GM12878 (cell line): ENCODE measurements around the gene ZNF547. TPM values are rescaled to one million over a fixed set of nuclear protein-coding genes. Genes with fewer than 3 reads are reported as not detected.
A peak's percentile ranks its signal among the peaks of the same experiment; 100 is the strongest.

ENCODE experiments used
- EP300 ChIP-seq, 2 experiments: fragments of 150-350 bp in 1 of 2; IDR thresholded peaks; 2 replicates each; pipeline ENCODE4 v1.6.1; 2011 to 2012; ENCODE audit warnings: low read depth in 2 of 2, low read length in 2 of 2, borderline replicate concordance in 1 of 2, improper control_type of control experiment in 1 of 2, inconsistent platforms in 1 of 2; ENCODE audit not compliant: control insufficient read depth in 1 of 2
- GABPA ChIP-seq: IDR thresholded peaks from 2 replicates; pipeline ENCODE4 v1.6.1; 2014; ENCODE audit warnings: antibody characterized with exemption, low read depth, mild to moderate bottlenecking, inconsistent platforms
- HCFC1 ChIP-seq: fragments of 150-350 bp; IDR thresholded peaks from 2 replicates; pipeline ENCODE4 v1.6.1; 2014; ENCODE audit warnings: low read length
- KAT2A ChIP-seq: conservative IDR thresholded peaks from 2 replicates; pipeline ENCODE4 v1.6.1; 2011; ENCODE audit warnings: low read depth, low read length; ENCODE audit not compliant: control insufficient read depth
- NFYA ChIP-seq: IDR thresholded peaks from 2 replicates; pipeline ENCODE4 v1.6.1; 2011; ENCODE audit warnings: low read depth, mild to moderate bottlenecking, low read length, improper control_type of control experiment, borderline replicate concordance
- PML ChIP-seq: IDR thresholded peaks from 2 replicates; pipeline ENCODE4 v1.6.1; 2012; ENCODE audit warnings: low read length, inconsistent platforms
- POLR2AphosphoS5 ChIP-seq: IDR thresholded peaks from 2 replicates; pipeline ENCODE4 v1.6.1; 2011; ENCODE audit warnings: mild to moderate bottlenecking, low read length, inconsistent platforms
- SUZ12 ChIP-seq: fragments of 200-600 bp; sonication (generic); IDR thresholded peaks from one replicate; pipeline ENCODE4 v1.6.1; 2018; ENCODE audit warnings: antibody characterized with exemption, mild to moderate bottlenecking; ENCODE audit not compliant: unreplicated experiment
- TCF12 ChIP-seq: IDR thresholded peaks from 2 replicates; pipeline ENCODE4 v1.6.1; 2011; ENCODE audit warnings: low read depth, mild to moderate bottlenecking, low read length
- polyA plus RNA-seq, 11 experiments: library from polyadenylated mRNA; depleted of rRNA in 4 of 11; unstranded in 6 of 11; stranded (reverse) in 5 of 11; fragments of >200 nt; fragmentation: Nextera tagmentation in 4 of 11; fragmentation: Illumina TruSeq in 1 of 11; extraction: Ambion mirVana in 4 of 11; extraction: Trizol in 1 of 11; gene quantifications; 1 replicate in 1 of 11; 2 replicates in 10 of 11; pipeline versions ENCODE4 v1.2.1 to v1.2.3, GENCODE V29; 2011 to 2016; ENCODE audit warnings: inconsistent platforms in 2 of 11, missing spikeins in 2 of 11, low read depth in 1 of 11
- total RNA-seq, 4 experiments: library from RNA; depleted of rRNA in 3 of 4; stranded (reverse); fragments of >200 nt in 3 of 4; fragmentation: Illumina TruSeq in 1 of 4; extraction: Trizol in 1 of 4; gene quantifications; 2 replicates each; pipeline versions ENCODE4 v1.2.1 to v1.2.3, GENCODE V29; 2013 to 2021
- TF ChIP-seq, protein P1 (sequence below): IDR thresholded peaks from 2 replicates; pipeline ENCODE4 v1.6.1; 2012; ENCODE audit warnings: mild to moderate bottlenecking, low read depth, low read length

Gene ZNF547
- total and polyA plus RNA-seq, 10 of the 15 experiments (the other 5 are each of a cell fraction or from before 2014, with no cell fraction given), result 2.3 to 6.0 (median 3.3) TPM

DNA sequence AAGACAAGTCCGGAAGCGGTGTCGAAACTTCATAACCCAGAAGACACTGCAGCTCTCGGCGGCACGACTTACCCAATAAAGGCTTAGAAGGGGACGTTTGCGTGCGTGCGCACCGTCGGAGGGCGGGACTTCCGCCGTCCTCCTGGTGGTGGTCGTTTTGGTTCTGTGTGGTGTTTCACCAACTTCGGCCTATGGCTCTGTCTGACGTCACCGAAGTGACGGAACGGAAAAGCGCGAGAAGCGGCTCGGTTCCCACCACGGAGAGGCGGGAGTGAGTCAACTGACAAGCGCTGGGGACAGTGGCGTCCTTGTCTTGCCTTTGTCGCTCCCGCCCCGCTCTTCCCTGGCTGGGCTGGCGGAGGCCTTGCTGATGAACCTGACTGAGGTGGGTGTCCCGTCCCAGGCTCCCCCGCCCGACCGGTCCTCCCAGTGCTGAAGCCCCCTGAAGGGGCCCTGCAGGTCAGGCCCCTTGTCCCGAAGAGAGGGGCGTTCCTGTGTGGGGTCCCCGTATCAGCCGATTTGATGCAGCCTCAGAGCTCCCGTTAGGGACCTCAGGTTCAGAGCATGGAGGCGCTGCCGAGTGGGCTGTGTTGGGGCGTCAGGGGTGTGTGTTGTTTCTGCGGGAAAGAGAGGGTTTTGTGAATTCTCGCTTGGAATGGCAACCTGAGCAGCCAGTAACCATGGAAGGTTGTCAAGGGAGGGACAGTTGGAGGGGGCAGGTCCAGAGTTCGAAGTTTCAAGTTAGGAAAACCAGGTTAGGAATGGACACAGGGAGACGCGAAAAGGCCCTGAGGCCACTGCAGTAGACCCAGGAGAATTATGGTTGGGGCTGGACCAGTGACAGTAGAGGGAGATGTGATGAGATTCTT lies 26.6 kb downstream of the ZNF547 start, which contains the start of gene ZNF548 (continued):
- TF ChIP-seq KAT2A (no peak), GABPA (peak; percentile 92), EP300 (IDR thresholded peaks at IDR 0.05; ENCODE audit: borderline replicate concordance in 1 of 2, control insufficient read depth in 1 of 2, low read depth in 2 of 2, low read length in 2 of 2) (no peak), HCFC1 (peak; percentile 95), SUZ12 (no peak), POLR2AphosphoS5 (peak; percentile 71; the same call in 1 of the 2 replicates), NFYA (no peak), PML (no peak), TCF12 (0 out of 2 replicates have a peak, but pooled peaks have one; percentile 12)
- TF ChIP-seq, protein P1, sequence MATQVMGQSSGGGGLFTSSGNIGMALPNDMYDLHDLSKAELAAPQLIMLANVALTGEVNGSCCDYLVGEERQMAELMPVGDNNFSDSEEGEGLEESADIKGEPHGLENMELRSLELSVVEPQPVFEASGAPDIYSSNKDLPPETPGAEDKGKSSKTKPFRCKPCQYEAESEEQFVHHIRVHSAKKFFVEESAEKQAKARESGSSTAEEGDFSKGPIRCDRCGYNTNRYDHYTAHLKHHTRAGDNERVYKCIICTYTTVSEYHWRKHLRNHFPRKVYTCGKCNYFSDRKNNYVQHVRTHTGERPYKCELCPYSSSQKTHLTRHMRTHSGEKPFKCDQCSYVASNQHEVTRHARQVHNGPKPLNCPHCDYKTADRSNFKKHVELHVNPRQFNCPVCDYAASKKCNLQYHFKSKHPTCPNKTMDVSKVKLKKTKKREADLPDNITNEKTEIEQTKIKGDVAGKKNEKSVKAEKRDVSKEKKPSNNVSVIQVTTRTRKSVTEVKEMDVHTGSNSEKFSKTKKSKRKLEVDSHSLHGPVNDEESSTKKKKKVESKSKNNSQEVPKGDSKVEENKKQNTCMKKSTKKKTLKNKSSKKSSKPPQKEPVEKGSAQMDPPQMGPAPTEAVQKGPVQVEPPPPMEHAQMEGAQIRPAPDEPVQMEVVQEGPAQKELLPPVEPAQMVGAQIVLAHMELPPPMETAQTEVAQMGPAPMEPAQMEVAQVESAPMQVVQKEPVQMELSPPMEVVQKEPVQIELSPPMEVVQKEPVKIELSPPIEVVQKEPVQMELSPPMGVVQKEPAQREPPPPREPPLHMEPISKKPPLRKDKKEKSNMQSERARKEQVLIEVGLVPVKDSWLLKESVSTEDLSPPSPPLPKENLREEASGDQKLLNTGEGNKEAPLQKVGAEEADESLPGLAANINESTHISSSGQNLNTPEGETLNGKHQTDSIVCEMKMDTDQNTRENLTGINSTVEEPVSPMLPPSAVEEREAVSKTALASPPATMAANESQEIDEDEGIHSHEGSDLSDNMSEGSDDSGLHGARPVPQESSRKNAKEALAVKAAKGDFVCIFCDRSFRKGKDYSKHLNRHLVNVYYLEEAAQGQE, result 0 out of 2 replicates have a peak, but pooled peaks have one; percentile 3
